ENCODE measurements around the gene KCNJ12. TPM values are rescaled to one million over a fixed set of nuclear protein-coding genes. Genes with fewer than 3 reads are reported as not detected.
A peak's percentile ranks its signal among the peaks of the same experiment; 100 is the strongest.
"Not testable (repeated sequence)": the region's sequence is repeated elsewhere in the genome, so short reads cannot be mapped to it uniquely, and the experiment has no call there.

Gene KCNJ12
- polyA plus RNA-seq, 2 of the 4 experiments (the other 2 are of a cell fraction) = 0.34 to 0.44 TPM

- ATAC-seq; DNase-seq (ENCODE audit: low read depth in 1 of 2, low spot score in 1 of 2); CTCF ChIA-PET; H3K4me1 ChIP-seq; H3K9me3 ChIP-seq; POLR2A ChIA-PET; FAIRE-seq; H3K27ac ChIP-seq; H3K4me2 ChIP-seq; H3K4me3 ChIP-seq: not testable (repeated sequence)
- 38% methylated on average over 14 of the region's 15 CpGs for WGBS (ENCODE audit: missing lambda C conversion rate)
These were observed 61.0 kb downstream of the KCNJ12 start for GRCh38 chr17:21436883-21437836.

GRCh38 chr17:21438316-21439014 lies 62.3 kb downstream of the KCNJ12 start:
- FAIRE-seq; H3K4me3 ChIP-seq; POLR2A ChIA-PET; H3K27ac ChIP-seq; H3K4me1 ChIP-seq; DNase-seq (ENCODE audit: low read depth in 1 of 2, low spot score in 1 of 2); CTCF ChIA-PET; H3K9me3 ChIP-seq; H3K4me2 ChIP-seq: not testable (repeated sequence)
- ATAC-seq = peak in 1 of 2 experiments; percentile 57; a peak in 3 of 6 replicates
- WGBS (ENCODE audit: missing lambda C conversion rate) = 31% methylated on average over 2 of the region's 6 CpGs

GRCh38 chr17:21439015-21439336 lies 62.8 kb downstream of the KCNJ12 start:
- DNase-seq (ENCODE audit: low read depth in 1 of 2, low spot score in 1 of 2); FAIRE-seq; H3K27ac ChIP-seq; H3K4me3 ChIP-seq; H3K9me3 ChIP-seq; ATAC-seq; CTCF ChIA-PET; H3K4me2 ChIP-seq; POLR2A ChIA-PET; H3K4me1 ChIP-seq: not testable (repeated sequence)
- 6% methylated on average over 4 of the region's 5 CpGs for WGBS (ENCODE audit: missing lambda C conversion rate)

- TF ChIP-seq ESRRA (IDR thresholded peaks at IDR 0.05; ENCODE audit: borderline replicate concordance, low read length) (no peak), JUN (IDR thresholded peaks at IDR 0.05) (no peak), ZC3H11A (IDR thresholded peaks at IDR 0.05) (no peak), FOSL2 (IDR thresholded peaks at IDR 0.05) (no peak), FOSL2 (CRISPR knock-in tag; IDR thresholded peaks at IDR 0.05) (no peak), NPAS2 (CRISPR knock-in tag; IDR thresholded peaks at IDR 0.05; ENCODE audit: borderline replicate concordance) (no peak), ELK1 (IDR thresholded peaks at IDR 0.05; ENCODE audit: low read depth, low read length) (no peak), CHD2 (IDR thresholded peaks at IDR 0.05; ENCODE audit: low read length, partially characterized antibody) (no peak), RCOR1 (IDR thresholded peaks at IDR 0.05; ENCODE audit: low read depth, low read length) (no peak), E2F6 (IDR thresholded peaks at IDR 0.05; ENCODE audit: borderline replicate concordance, low read depth) (no peak), HMGXB4 (CRISPR knock-in tag; IDR thresholded peaks at IDR 0.05; ENCODE audit: borderline replicate concordance) (no peak), TP53 (CRISPR knock-in tag; IDR thresholded peaks at IDR 0.05) (no peak), PBX3 (IDR thresholded peaks at IDR 0.05) (no peak), ATOH8 (CRISPR knock-in tag; IDR thresholded peaks at IDR 0.05; ENCODE audit: low read depth) (no peak)
- H3K9me3 ChIP-seq = 0 out of 3 replicates have a peak, but pooled peaks cover 3% of the 10 kb centered on the region
- 47% methylated on average over 9 of the region's 9 CpGs for WGBS (ENCODE audit: missing lambda C conversion rate)
- no peak overlapping the region for H3K4me2 ChIP-seq
- no peak for FAIRE-seq
- no peak for DNase-seq (ENCODE audit: low read depth in 1 of 2, low spot score in 1 of 2)
- ChIA-PET POLR2A (no interaction called here), CTCF (interaction anchor here (1.8 to 6.4 kb wide), 3 partner anchors 12 to 165 kb away, joined by 9 to 40 read pairs (median 18); no protein-coding TSS in a partner anchor)
- H3K4me1 ChIP-seq = peaks cover 3% of the 10 kb centered on the region; the same call in 1 of the 3 replicates
- H3K27ac ChIP-seq = no peak overlapping the region
- ATAC-seq = no peak
- H3K4me3 ChIP-seq = no peak overlapping the region
These were observed 69.0 kb downstream of the KCNJ12 start for GRCh38 chr17:21445091-21445650.

- H3K4me2 ChIP-seq; DNase-seq (ENCODE audit: low read depth in 1 of 2, low spot score in 1 of 2); POLR2A ChIA-PET; H3K27ac ChIP-seq; H3K4me1 ChIP-seq; H3K4me3 ChIP-seq; H3K9me3 ChIP-seq: not testable (repeated sequence)
- ATAC-seq (peak in 1 of 2 experiments; percentile 43; a peak in 1 of 6 replicates), FAIRE-seq (peak; percentile 78)
- CTCF ChIA-PET = interaction anchor here (1.4 to 6.4 kb wide), 8 partner anchors 9 to 318 kb away, joined by 3 to 40 read pairs (median 6); no protein-coding TSS in a partner anchor
- WGBS (ENCODE audit: missing lambda C conversion rate) = 12% methylated on average over 4 of the region's 4 CpGs
These were observed 71.4 kb downstream of the KCNJ12 start for GRCh38 chr17:21447552-21447951.

Measured in A549 (cell line).